ENCODE measurements around the gene DIP2C.
"Not testable (repeated sequence)": the region's sequence is repeated elsewhere in the genome, so short reads cannot be mapped to it uniquely, and the experiment has no call there.

The DIP2C gene

DNA sequence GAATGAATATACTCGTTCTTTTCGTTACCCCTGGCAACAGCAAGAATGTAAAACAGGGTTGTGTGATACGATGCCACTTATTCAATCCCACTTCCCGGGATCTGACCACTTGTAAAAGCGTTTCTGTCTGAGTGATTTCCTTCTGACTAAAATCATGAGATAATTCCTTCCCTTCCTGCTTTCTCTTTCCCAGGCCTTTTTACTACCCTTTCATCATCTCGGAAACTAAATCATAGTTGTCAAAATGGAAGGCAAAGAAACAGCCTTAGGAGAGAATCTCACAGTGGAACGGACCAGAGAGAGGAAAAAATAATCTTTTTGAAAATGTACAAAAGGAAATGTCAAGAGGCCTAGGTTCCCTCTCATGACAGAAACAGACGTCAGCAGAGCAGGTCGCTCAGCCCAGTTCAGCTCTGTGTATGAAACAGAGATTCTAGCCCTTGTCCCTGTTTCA, 29.8 kb downstream of the DIP2C start:
- DNase-seq = no peak

DNA sequence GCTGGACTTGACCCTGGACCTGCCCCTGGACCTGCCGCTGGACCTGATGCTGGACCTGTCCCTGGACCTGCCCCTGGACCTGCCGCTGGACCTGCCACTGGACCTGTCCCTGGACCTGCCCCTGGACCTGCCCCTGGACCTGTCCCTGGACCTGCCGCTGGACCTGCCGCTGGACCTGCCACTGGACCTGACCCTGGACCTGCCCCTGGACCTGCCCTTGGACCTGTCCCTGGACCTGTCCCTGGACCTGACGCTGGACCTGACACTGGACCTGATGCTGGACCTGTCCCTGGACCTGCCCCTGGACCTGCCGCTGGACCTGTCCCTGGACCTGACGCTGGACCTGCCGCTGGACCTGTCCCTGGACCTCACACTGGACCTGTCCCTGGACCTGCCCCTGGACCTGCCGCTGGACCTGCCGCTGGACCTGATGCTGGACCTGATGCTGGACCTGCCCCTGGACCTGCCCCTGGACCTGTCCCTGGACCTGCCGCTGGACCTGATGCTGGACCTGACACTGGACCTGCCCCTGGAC, 31.6 kb downstream of the DIP2C start:
- not testable (repeated sequence) for DNase-seq

DNA sequence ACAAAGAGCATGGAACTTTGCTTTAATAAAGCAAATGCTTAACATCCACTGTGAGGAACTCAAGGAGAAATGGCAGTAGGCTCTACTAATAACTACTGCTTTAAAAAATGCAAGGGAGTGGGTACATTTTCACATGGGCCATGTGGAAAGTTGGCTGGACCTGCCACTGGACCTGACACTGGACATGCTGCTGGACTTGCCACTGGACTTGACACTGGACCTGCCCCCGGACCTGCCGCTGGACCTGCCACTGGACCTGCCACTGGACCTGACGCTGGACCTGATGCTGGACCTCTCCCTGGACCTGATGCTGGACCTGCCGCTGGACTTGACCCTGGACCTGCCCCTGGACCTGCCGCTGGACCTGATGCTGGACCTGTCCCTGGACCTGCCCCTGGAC, 32.6 kb downstream of the DIP2C start:
- DNase-seq = no peak

DNA sequence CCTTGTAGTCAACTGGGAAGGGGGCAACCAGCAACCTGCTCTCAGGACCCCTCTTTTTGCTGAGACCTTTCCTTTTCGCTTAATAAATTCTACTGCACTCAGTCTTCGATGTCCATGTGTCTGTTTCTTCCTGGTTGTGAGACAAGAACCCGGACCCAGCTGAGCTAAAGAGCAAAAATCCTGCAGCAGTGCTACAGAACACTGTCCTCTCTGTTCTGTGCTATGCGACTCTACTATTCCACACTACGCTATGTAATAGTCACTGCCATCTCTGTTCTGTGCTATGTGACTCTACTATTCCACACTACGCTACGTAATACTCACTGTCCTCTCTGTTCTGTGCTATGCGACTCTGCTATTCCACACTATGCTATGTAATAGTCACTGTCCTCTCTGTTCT, 34.3 kb downstream of the DIP2C start:
- DNase-seq = no peak

DNA sequence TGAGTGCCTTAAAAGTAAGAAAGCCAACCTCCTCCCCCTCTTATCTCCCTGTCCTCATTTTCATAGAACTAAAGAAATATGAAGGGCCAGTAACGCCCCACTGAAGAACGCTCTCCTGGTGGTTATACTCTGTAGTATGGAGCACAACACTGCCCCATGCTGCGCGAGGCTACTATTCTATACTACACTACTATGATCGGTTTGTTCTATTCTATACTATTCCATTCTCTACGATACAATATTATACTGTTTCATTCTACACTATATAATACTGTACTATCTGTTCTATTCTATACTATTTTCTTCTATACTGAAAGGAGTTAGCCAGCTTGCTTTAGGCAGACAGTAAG, 34.8 kb downstream of the DIP2C start:
- DNase-seq = no peak

DNA sequence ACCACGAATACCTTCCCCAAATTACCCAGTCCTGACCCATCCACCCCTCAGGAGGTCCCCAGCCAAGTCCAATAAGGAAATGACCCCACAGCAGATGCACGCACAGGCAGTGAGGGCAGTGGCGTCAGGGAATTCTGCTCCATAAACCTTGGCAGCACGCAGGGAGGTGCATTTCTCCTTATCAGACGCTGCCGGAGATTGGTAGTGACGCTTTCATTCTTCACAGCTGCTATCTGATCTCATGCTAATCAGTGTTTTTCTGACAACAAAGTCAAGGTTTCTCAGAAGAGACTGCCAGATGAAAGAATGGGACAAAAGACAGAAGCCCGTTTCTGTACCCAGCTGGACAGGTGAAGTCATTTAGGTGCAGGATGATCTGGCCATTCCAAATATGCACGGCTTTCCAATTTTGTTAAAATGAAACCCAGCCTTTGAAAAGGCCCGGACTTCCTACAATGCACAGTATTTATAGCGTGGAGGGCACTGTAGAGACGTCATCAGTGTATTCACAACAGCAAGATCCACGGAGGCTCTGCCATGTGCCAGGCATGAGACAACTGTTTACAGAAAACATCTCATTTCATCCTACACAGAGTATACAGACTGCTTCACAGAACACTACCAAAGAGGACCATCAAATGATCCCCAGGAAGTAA, 35.3 kb downstream of the DIP2C start:
- no peak for DNase-seq

DNA sequence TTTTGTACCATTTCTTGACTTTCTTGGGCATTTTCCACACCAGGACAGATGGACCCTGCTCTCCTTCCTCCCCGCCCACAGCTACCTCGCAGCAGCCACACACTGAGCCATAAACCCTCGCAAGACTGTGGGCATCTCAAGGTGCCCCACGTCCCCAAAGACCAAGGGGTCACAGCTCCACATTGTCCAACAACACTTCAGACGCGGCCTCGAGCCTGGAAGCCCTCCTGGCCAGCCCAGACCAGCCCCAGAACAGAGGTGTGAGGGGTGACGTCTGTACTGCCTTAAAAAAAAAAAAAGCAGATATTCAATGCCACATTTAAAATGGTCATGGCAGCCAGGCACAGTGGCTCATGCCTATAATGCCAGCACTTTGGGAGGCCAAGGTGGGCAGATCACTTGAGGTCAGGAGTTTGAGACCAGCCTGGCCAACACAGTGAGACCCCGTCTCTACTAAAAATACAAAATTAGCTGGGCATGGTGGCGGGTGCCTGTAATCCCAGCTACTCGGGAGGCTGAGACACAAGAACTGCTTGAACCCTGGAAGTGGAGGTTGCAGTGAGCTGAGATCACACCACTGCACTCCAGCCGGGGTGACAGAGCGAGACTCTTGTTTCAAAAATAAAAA, 36.5 kb downstream of the DIP2C start:
- not testable (repeated sequence) for DNase-seq

DNA sequence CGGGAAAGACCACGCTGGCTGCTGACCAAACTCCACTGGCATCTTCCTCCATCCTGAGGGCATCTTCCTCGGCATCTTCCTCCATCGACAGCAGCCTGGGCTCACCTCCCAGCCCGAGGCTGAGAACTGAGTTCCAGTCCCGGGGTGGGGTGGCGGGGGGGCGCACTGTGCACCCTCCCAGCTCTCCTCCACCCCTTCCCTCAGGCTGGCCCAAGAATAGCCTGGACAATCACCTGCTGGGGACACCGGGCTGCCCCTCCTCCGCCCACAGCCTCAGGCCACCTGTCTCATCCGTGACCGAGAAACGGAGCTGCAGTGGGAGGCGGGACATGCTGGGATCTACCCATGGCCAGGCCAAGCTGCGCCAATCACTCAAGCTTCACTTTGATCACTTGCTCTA, 37.2 kb downstream of the DIP2C start:
- DNase-seq = no peak

DNA sequence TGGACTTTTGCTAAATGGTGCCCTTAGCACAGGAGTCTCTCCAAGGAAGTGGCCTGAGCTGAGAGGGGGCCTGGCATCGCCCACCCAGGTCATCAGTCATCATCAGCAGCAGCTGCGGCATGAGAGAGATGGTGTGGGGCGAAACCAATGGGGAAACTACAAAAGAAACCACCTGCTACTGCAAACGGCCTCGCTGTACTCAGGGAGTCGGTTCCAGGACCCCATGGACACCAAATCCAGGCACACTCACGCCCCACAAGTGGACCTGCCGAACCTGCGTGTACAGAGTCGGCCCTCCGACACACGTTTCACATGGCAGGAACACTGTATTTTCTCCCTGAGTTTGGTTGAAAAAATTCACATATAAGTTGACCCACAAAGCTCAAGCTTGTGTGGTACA, 37.8 kb downstream of the DIP2C start:
- DNase-seq = no peak

DNA sequence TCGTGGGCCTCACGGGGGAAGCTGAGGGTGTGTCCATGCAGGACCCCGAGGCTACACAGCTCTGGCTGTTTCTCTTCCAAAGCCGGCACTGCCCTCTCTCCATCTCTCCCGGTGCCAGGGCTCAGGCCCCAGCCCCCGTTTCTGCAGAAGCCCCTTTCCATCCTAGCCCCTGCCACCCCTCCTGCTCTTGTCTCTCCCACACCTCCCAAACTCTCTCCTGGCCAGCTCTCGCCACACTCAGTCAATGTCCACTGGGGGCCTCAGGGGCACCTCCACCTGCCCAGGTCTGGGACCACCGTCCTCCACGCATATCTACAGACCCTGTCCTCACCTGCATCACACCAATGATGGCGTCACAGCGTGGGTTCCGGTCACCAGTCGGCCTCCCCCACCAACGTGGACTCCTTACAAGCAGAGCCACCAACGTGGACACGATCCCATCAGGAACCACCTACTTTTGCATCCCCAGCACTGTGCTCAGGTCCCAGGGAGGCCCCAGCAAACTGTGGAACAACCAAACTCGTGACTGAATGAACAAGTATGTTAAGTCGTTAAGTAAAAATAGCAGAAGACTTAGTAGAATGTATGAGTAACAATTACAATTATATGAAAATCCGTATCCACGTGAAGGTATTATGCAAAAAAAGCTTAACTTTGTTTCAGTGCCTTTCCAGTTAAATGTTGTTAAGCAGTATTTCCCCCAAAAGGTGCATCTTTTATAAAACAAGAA, 38.4 kb downstream of the DIP2C start:
- DNase-seq = no peak

DNA sequence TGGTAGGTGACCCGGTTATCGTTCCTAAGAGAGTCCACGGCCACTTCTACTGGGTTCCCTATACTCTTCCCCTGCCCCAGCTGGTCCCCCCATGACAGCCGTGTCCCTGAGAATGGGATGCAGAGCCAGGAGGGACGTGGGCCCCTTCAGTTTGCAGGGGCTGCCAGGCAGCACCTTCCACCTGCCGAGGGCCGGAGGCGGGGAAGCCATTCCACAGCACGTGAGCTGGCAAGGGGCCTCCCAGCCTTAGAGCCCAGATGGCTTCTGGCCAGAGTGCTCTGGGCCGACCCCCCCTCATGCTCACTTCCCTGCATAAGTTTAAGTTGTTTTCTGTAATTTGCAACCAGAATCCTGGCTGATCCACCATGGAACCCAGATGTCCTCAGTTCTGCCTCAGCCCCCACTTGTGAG, 39.0 kb downstream of the DIP2C start:
- no peak for DNase-seq

DNA sequence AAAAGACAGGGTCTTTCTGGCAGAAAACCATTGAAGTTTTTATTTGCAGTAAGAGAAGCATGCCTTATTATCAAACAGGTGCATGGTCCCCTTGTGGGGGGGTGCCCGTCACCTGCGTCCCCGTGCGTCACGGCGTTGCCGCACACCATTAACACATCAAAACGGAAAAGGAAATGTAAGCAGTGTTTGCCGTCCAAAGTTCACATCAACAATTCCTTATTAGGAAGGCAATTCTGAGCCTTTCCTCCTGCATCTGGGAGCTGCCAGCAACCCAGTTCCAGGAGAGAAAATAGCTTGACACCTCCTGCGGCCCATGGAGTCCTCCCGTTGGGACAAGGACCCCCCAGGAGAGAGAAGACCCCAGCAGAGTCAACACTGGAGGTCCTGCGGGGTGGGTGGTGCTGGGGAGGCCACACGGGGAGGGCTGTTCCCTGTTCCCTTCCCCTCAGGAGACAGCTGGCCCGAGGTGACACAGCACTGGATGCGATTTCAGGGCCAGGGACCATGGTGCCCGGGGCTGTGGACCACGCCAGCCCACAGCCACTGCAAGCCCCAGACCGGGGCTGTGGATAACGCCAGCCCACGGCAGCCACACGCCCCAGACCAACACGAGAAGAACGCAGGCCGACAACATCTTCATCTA, 39.5 kb downstream of the DIP2C start:
- DNase-seq = no peak

DNA sequence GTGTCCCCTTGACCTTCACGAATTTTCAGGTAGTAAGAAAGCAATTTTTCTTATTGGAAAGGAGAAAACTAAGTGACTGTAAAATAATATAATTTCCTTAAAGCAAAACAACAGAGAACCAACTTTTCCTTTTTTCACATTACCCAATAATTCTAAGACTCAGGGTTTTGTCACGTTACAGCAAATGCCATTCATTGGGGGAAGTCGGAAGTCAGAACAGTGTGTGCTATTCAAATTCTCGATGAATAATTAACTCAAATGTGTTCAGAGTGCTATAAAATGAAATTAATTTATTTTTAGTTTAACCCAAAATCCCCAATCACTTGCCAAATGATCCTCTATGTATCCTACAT, 40.0 kb downstream of the DIP2C start:
- DNase-seq = no peak

DNA sequence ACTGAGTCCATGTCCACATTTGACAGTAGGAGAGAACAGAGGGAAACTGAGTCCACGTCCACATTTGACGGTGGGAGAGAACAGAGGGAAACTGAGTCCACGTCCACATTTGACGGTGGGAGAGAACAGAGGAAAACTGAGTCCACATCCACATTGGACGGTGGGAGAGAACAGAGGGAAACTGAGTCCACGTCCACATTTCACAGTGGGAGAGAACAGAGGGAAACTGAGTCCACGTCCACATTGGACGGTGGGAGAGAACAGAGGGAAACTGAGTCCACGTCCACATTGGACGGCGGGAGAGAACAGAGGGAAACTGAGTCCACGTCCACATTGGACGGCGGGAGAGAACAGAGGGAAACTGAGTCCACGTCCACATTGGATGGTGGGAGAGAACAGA, 42.4 kb downstream of the DIP2C start:
- not testable (repeated sequence) for DNase-seq

DNA sequence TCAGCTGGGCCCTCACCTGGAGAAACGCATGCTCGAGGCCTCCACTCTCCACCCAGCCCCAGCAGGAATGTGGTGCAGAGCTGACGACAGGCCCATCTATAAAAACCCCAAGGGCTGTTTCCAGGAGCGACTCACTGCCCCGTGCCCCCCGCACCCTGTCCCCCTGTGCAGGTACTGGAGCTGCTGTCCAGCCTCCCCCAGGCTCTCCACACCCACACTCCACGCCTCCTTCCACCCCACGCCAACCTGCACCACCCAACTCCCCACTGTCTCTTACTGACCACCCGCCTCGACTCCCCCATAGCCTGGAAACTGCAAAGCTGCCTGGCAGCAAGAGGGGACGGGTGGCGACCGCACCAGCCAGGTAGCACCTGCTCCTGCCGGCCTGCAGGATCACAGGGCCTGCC, 43.3 kb downstream of the DIP2C start:
- DNase-seq = no peak

DNA sequence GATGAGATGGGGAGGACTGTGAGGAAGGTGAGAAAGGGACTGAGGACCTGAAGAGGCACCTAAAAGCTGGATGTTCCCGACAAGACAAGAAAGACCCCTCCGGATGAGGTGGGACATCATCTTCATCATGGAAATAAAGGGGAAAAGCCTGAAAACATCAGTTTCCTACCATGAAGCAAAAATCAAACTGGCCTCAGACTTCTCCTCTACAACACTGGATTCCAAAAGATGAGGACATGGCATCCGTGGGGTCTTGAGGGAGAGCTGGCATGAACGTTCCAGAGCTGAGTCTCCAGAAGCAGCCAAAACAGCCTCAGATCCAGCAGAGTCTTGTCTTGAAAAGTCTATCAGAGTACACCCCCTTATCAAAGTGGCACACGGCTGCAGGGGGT, 44.5 kb downstream of the DIP2C start:
- no peak for DNase-seq

DNA sequence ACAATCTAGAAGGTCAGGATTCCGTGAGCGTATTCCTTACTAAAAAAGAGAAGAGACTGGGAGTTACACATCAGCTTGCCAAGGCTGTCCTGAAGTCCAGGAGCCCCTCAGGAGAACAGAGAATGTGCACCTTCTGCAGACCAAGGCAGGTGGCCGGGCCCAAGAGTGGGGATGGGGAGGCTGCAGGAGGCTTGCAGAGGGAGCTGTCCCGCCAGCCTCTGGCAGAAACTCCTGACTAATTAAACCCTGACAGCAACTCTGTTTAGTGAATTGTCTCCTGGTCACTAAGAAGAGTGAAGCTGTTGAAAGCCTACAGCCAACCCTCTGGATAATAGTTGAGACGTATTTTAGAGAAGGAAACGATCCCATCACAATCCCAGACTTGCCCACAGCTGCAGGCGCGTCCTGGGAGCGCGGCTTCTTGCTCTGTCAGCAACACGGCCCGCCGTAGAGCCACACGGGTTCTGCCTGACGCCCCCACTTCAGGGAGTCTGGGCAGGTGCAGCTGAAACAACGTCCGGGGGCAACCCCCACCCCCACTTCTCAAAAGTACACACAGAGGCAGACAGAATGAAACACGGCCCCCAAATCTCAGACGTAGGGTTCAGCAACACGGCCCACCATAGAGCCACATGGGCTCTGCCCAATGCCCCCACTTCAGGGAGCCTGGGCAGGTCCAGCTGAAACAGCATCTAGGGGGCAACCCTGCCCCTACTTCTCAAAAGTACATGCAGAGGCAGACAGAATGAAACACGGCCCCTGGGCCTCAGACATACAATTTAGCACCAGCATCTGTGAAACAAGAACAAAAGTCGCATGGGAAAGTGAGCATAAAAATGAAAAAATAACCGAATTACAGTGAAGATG, 45.2 kb downstream of the DIP2C start:
- DNase-seq = no peak

DNA sequence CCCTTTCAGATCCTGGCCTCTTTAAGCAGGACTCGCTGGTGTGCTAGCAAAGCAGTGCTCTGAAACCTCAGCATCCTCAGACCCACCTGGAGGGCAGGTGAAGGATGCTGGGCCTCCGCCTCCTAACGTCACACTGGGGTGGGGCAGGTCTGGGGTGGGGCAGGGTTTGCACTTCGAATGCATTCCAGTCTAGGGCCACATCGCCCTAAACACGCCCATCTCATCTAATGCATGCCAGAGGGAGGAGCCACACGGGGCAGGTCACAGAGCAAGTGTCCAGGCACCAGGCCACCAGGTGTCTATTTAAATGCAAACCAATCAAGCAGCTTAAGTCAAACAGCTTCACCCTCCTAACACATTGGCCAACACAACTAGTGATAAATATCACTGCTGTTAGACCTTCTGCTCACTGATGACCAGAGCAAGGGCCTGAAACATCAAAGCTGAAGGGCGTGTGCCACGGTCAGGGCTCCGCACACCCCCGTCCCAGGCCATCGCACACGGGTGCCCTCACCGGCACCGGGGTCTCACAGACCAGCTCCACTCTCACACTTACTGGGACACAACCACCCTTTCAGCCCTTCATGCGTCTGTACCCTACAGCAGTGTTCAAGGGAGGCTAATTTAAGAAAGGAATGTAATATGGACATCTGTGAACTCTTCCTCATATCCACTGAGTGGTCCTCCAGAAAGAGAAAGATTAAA, 47.1 kb downstream of the DIP2C start:
- no peak for DNase-seq

DNA sequence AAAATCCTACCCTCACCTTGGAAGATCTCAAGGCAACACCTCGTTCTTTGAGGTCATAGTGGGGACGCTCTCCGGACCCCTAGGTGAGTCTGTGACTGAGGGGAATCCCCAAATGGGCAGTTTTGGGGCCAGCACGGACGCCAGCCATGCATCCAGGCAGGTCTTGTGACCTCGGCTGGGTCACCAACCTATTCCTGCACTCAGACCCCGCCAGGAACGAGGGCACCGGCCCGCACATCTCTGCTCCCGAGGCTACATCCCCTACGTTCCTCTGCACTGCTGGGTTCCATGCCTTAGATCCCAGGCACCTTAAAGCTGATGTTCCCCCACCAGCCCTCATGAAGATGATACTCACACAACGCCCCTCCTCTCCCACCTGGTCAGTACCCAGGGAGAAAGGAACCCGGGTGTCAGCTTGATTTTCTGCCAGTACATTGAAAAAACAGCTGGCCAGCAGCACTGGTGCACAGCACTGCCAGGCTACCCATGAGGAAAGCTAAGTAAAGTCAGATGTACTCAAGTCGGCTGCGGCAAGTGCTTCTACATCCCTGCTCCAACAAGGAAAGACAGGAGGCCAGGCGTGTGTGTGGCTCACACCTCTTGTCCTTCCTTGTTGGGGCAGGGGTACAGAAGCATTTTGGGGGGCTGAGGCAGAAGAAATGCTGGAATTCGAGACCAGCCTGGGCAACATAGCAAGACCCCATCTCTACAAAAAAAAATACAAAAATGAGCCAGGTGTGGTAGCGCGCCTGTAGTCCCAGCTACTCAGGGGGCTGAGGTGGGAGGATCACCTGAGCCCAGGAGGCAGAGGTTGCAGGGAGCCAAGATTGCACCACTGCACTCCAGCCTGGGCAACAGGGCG, 48.1 kb downstream of the DIP2C start:
- DNase-seq = no peak

DNA sequence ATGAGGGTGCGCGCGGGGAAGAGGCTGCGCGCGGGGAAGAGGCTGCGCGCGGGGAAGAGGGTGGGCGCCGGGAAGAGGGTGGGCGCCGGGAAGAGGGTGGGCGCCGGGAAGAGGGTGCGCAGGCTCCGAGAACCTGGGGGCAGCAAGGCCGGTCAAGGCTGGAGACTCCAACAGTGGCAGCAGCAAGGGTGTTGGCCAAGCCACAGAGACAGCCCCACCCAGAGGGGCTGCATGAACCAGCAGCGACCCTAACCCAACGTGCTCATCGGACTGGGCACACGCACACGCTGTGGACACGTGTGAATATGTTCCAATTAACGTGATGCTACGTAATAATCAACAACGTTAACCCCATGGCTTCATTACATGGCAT, 48.8 kb downstream of the DIP2C start:
- DNase-seq = no peak

All from activated CD4-positive, alpha-beta T cell treated with anti-CD3 and anti-CD28 coated beads, Interleukin-2, Interleukin-6, amounts not matched to agents 100 ng/mL and 50 ng/mL, durations not matched to agents 16 hours and 8 hours (primary cell).